Endothelial cell (in vitro differentiated cells): Measurements from ENCODE around the gene STRIP1. TPM values are rescaled to one million over a fixed set of nuclear protein-coding genes. Genes with fewer than 3 reads are reported as not detected.

ENCODE experiments used
- DNase-seq: peaks from one replicate; pipeline ENCODE4 v3.0.0; 2021; ENCODE audit warnings: low spot score
- H3K27ac Mint-ChIP-seq: one replicate; pipeline ENCODE4 v1.8.0; 2021; ENCODE audit warnings: mixed read lengths, inconsistent platforms; ENCODE audit not compliant: unreplicated experiment
- H3K27me3 Mint-ChIP-seq: one replicate; pipeline ENCODE4 v1.8.0; 2021; ENCODE audit warnings: mild to moderate bottlenecking, moderate library complexity, mixed read lengths, inconsistent platforms; ENCODE audit not compliant: unreplicated experiment
- H3K36me3 Mint-ChIP-seq: one replicate; pipeline ENCODE4 v1.8.0; 2021; ENCODE audit warnings: mild to moderate bottlenecking, low read depth, mixed read lengths, inconsistent platforms; ENCODE audit not compliant: unreplicated experiment
- H3K4me1 Mint-ChIP-seq: one replicate; pipeline ENCODE4 v1.8.0; 2021; ENCODE audit warnings: mild to moderate bottlenecking, mixed read lengths, inconsistent platforms; ENCODE audit not compliant: unreplicated experiment
- H3K4me3 Mint-ChIP-seq: one replicate; pipeline ENCODE4 v1.8.0; 2021; ENCODE audit warnings: mild to moderate bottlenecking, mixed read lengths, inconsistent platforms; ENCODE audit not compliant: unreplicated experiment
- H3K9me3 Mint-ChIP-seq: one replicate; pipeline ENCODE4 v1.8.0; 2021; ENCODE audit warnings: mixed read lengths, inconsistent platforms; ENCODE audit not compliant: unreplicated experiment
- total RNA-seq: library from RNA; stranded (reverse); fragmentation: NEBNext Ultra II Directional; extraction: Animal tissue kit (Norgen Biotek cat#: 25700); gene quantifications from one replicate; pipeline ENCODE4 v1.2.1, GENCODE V29; 2021; ENCODE audit not compliant: unreplicated experiment
- TF ChIP-seq, protein P1 (sequence below): fragments of 200-600 bp; sonication (generic); IDR thresholded peaks from one replicate; pipeline ENCODE4 v1.5.0; 2021; ENCODE audit warnings: antibody characterized with exemption; ENCODE audit not compliant: unreplicated experiment

The STRIP1 gene
- total RNA-seq, 1 donor from 2014 or later = 65.0 TPM

DNA sequence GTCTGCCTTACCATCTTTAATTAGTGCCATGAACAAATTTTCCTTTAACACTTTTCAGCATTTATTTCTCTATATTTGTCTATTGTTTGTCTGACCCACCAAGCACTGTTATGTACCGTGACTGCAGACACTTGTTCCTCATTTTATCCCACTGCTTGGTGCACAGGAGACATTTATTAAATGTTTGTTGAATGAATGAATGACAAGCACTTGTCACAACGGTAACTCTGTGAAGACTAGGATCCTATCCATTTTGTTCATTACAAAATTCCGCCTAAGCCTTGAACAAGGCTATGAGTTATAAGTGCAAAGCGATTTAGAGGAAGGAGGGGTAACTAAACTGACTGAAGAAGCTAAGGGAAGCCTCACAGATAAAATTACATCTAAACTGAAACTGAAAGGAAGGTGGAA is 379 bp upstream of the STRIP1 start:
- TF ChIP-seq, protein P1, sequence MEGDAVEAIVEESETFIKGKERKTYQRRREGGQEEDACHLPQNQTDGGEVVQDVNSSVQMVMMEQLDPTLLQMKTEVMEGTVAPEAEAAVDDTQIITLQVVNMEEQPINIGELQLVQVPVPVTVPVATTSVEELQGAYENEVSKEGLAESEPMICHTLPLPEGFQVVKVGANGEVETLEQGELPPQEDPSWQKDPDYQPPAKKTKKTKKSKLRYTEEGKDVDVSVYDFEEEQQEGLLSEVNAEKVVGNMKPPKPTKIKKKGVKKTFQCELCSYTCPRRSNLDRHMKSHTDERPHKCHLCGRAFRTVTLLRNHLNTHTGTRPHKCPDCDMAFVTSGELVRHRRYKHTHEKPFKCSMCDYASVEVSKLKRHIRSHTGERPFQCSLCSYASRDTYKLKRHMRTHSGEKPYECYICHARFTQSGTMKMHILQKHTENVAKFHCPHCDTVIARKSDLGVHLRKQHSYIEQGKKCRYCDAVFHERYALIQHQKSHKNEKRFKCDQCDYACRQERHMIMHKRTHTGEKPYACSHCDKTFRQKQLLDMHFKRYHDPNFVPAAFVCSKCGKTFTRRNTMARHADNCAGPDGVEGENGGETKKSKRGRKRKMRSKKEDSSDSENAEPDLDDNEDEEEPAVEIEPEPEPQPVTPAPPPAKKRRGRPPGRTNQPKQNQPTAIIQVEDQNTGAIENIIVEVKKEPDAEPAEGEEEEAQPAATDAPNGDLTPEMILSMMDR = no peak
- peaks cover 4% of the 10 kb centered on the region for H3K27me3 Mint-ChIP-seq
- peak overlapping the region; percentile 99 for H3K27ac Mint-ChIP-seq
- peaks cover 16% of the 10 kb centered on the region for H3K4me1 Mint-ChIP-seq
- no peak for DNase-seq
- peaks cover 11% of the 10 kb centered on the region for H3K36me3 Mint-ChIP-seq
- peak overlapping the region; percentile 96 for H3K4me3 Mint-ChIP-seq
- no peaks in the 10 kb centered on the region for H3K9me3 Mint-ChIP-seq

DNA sequence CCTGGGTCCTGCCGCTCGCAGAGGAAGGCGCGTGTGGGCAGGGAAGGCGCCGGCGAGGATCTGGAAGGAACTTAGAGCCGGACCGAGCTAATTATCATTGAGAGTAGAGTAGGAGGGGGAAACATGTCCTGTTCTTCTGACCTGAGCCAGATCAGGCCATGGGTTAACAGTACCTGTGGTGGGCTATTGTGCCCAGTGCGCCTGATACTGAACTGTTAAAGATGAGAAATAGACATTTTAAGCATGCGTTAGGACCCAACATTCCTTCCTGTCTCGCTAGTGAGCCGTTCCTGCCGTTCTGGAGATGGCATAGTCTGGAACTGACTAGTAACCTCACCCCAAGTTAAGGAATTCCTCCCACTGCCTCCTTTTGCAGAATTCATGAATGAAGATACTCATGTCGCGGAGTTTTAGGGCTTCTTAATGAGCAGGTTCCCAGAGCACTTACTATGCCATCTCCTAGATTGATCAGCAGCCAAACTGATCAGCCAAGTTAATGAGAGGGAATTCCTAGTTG is 870 bp downstream of the STRIP1 start:
- Mint-ChIP-seq H3K27ac (peak overlapping the region; percentile 76), H3K27me3 (peaks cover 4% of the 10 kb centered on the region), H3K4me1 (peaks cover 16% of the 10 kb centered on the region), H3K9me3 (no peaks in the 10 kb centered on the region), H3K36me3 (peaks cover 15% of the 10 kb centered on the region), H3K4me3 (peak overlapping the region; percentile 96)
- DNase-seq = no peak
- TF ChIP-seq, protein P1 = no peak

DNA sequence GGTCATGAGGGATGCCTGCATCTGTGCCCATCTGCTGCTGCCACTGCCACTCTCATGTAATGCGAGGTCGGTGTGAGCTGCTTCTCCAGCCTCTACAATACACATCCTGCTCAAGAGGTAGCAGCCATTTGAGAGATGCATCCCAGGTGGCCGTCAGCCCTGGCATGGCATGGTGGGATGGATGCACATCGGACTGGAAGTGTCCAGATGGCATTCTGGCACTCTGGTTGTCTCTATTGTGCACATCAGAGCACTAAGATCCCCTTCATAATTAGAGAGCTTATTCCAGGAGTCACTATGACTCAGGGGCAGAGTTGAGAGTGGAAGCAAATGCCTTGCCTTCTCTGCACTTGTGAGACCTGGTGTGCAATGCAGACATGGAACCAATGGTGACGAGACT is 3.8 kb downstream of the STRIP1 start:
- H3K27ac Mint-ChIP-seq = no peak overlapping the region
- peaks cover 34% of the 10 kb centered on the region for H3K36me3 Mint-ChIP-seq
- TF ChIP-seq, protein P1 = no peak
- H3K4me3 Mint-ChIP-seq = peak overlapping the region; percentile 42
- no peak for DNase-seq
- peaks cover 4% of the 10 kb centered on the region for H3K27me3 Mint-ChIP-seq
- H3K4me1 Mint-ChIP-seq = peaks cover 16% of the 10 kb centered on the region
- no peaks in the 10 kb centered on the region for H3K9me3 Mint-ChIP-seq

DNA sequence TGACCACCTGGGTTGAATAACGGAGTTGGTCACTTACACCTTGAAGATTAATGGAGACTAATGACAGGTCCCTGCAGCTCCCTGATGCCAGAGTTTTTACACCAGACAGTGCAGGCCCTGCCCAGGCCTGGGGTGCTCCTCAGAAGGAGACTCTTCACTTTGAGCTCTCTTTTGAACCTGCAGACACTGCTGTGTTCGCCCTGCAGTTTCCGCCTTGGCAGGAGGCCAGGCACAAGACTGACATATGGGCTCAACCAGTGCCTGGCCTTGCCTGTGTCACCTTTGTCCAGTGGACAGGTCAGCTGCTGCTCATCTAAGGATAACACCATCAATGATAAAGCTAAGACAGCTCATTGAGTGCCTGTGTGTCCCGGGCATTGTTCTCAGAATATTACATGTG is 5.2 kb downstream of the STRIP1 start:
- no peaks in the 10 kb centered on the region for H3K9me3 Mint-ChIP-seq
- DNase-seq = no peak
- H3K27ac Mint-ChIP-seq = no peak overlapping the region
- peaks cover 7% of the 10 kb centered on the region for H3K4me1 Mint-ChIP-seq
- H3K27me3 Mint-ChIP-seq = no peaks in the 10 kb centered on the region
- TF ChIP-seq, protein P1 = no peak
- H3K4me3 Mint-ChIP-seq = no peak overlapping the region
- peaks cover 34% of the 10 kb centered on the region for H3K36me3 Mint-ChIP-seq

DNA sequence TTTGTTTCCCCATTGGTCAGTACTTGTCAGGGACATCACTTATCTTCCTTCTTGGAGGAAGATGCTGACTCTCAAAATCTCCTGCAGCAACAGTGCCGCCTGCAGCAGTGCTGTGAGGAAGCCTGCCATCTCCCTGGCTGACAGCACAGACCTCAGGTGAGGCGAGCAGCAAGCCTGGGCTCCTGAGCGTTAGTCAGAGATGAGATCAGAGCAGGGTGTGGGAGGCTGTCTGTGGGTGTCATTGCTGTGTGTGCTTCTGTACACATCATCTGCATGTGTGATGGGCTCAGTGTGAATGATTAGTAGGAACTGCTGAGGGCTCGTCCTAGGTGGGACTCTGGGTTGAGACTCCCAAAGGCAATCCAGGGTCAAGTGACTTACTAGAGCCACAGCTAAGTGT is 6.1 kb downstream of the STRIP1 start:
- Mint-ChIP-seq H3K36me3 (peaks cover 36% of the 10 kb centered on the region), H3K9me3 (no peaks in the 10 kb centered on the region), H3K27ac (no peak overlapping the region), H3K4me1 (peaks cover 3% of the 10 kb centered on the region), H3K4me3 (peak overlapping the region; percentile 47), H3K27me3 (peaks cover 2% of the 10 kb centered on the region)
- TF ChIP-seq, protein P1 = no peak
- no peak for DNase-seq
